Measurements from ENCODE around the gene EDDM13. TPM values are rescaled to one million over a fixed set of nuclear protein-coding genes. Genes with fewer than 3 reads are reported as not detected.
A peak's percentile ranks its signal among the peaks of the same experiment; 100 is the strongest.
"Not testable (repeated sequence)": the region's sequence is repeated elsewhere in the genome, so short reads cannot be mapped to it uniquely, and the experiment has no call there.

The EDDM13 gene
- total RNA-seq, 1 experiment from 2014 or later: not detected

- no peak for DNase-seq
- no peak overlapping the region for H3K4me3 ChIP-seq (ENCODE audit: insufficient read depth, low read depth, low read length)
Observed at GRCh38 chr19:56321989-56322440, 49.5 kb downstream of the EDDM13 start.

GRCh38 chr19:56324436-56324835, 51.9 kb downstream of the EDDM13 start:
- H3K27me3 ChIP-seq (ENCODE audit: control insufficient read depth, insufficient read depth, low read length): no peaks in the 10 kb centered on the region
- H3K4me3 ChIP-seq (ENCODE audit: insufficient read depth, low read depth, low read length): no peak overlapping the region
- no peaks in the 10 kb centered on the region for H3K36me3 ChIP-seq (replicated peaks; ENCODE audit: control insufficient read depth, insufficient read depth, low read length)
- no peak for DNase-seq

More at GRCh38 chr19:56321989-56322440, 49.5 kb downstream of the EDDM13 start:
- Histone ChIP-seq H3K27me3 (ENCODE audit: control insufficient read depth, insufficient read depth, low read length) (no peaks in the 10 kb centered on the region), H3K36me3 (replicated peaks; ENCODE audit: control insufficient read depth, insufficient read depth, low read length) (no peaks in the 10 kb centered on the region)

- no peak overlapping the region for H3K4me3 ChIP-seq (ENCODE audit: insufficient read depth, low read depth, low read length)
- H3K27me3 ChIP-seq (ENCODE audit: control insufficient read depth, insufficient read depth, low read length): no peaks in the 10 kb centered on the region
- H3K36me3 ChIP-seq (replicated peaks; ENCODE audit: control insufficient read depth, insufficient read depth, low read length): no peaks in the 10 kb centered on the region
- DNase-seq: no peak
Observed at GRCh38 chr19:56332695-56333094, 60.1 kb downstream of the EDDM13 start.

GRCh38 chr19:56333506-56333905, 61.0 kb downstream of the EDDM13 start:
- Histone ChIP-seq H3K4me3 (ENCODE audit: insufficient read depth, low read depth, low read length) (no peak overlapping the region), H3K36me3 (replicated peaks; ENCODE audit: control insufficient read depth, insufficient read depth, low read length) (no peaks in the 10 kb centered on the region), H3K27me3 (ENCODE audit: control insufficient read depth, insufficient read depth, low read length) (no peaks in the 10 kb centered on the region)
- peak; percentile 61 for DNase-seq

- H3K4me3 ChIP-seq (ENCODE audit: insufficient read depth, low read depth, low read length); DNase-seq; H3K36me3 ChIP-seq (replicated peaks; ENCODE audit: control insufficient read depth, insufficient read depth, low read length): not testable (repeated sequence)
Observed at GRCh38 chr19:56335371-56335770, 62.8 kb downstream of the EDDM13 start.

GRCh38 chr19:56337077-56337476, 64.5 kb downstream of the EDDM13 start:
- H3K27me3 ChIP-seq (ENCODE audit: control insufficient read depth, insufficient read depth, low read length); H3K36me3 ChIP-seq (replicated peaks; ENCODE audit: control insufficient read depth, insufficient read depth, low read length); H3K4me3 ChIP-seq (ENCODE audit: insufficient read depth, low read depth, low read length); DNase-seq: not testable (repeated sequence)

More at GRCh38 chr19:56335371-56335770, 62.8 kb downstream of the EDDM13 start:
- not testable (repeated sequence) for H3K27me3 ChIP-seq (ENCODE audit: control insufficient read depth, insufficient read depth, low read length)

GRCh38 chr19:56339031-56339430, 66.5 kb downstream of the EDDM13 start:
- H3K4me3 ChIP-seq (ENCODE audit: insufficient read depth, low read depth, low read length); DNase-seq; H3K36me3 ChIP-seq (replicated peaks; ENCODE audit: control insufficient read depth, insufficient read depth, low read length); H3K27me3 ChIP-seq (ENCODE audit: control insufficient read depth, insufficient read depth, low read length): not testable (repeated sequence)

GRCh38 chr19:56341948-56342347, 69.4 kb downstream of the EDDM13 start:
- Histone ChIP-seq H3K27me3 (ENCODE audit: control insufficient read depth, insufficient read depth, low read length) (no peaks in the 10 kb centered on the region), H3K36me3 (replicated peaks; ENCODE audit: control insufficient read depth, insufficient read depth, low read length) (no peaks in the 10 kb centered on the region), H3K4me3 (ENCODE audit: insufficient read depth, low read depth, low read length) (no peak overlapping the region)
- no peak for DNase-seq

- Histone ChIP-seq H3K36me3 (replicated peaks; ENCODE audit: control insufficient read depth, insufficient read depth, low read length) (no peaks in the 10 kb centered on the region), H3K27me3 (ENCODE audit: control insufficient read depth, insufficient read depth, low read length) (no peaks in the 10 kb centered on the region), H3K4me3 (ENCODE audit: insufficient read depth, low read depth, low read length) (no peak overlapping the region)
- no peak for DNase-seq
Observed at GRCh38 chr19:56347163-56347778, 74.7 kb downstream of the EDDM13 start.

- DNase-seq: no peak
- no peaks in the 10 kb centered on the region for H3K36me3 ChIP-seq (replicated peaks; ENCODE audit: control insufficient read depth, insufficient read depth, low read length)
Observed at GRCh38 chr19:56348289-56348877, 75.8 kb downstream of the EDDM13 start.

GRCh38 chr19:56350416-56351045, 78.0 kb downstream of the EDDM13 start:
- no peak overlapping the region for H3K4me3 ChIP-seq (ENCODE audit: insufficient read depth, low read depth, low read length)
- DNase-seq: peak; percentile 33
- no peaks in the 10 kb centered on the region for H3K27me3 ChIP-seq (ENCODE audit: control insufficient read depth, insufficient read depth, low read length)
- H3K36me3 ChIP-seq (replicated peaks; ENCODE audit: control insufficient read depth, insufficient read depth, low read length): no peaks in the 10 kb centered on the region

More at GRCh38 chr19:56348289-56348877, 75.8 kb downstream of the EDDM13 start:
- no peaks in the 10 kb centered on the region for H3K27me3 ChIP-seq (ENCODE audit: control insufficient read depth, insufficient read depth, low read length)
- H3K4me3 ChIP-seq (ENCODE audit: insufficient read depth, low read depth, low read length): no peak overlapping the region

GRCh38 chr19:56351208-56351607, 78.7 kb downstream of the EDDM13 start:
- DNase-seq: no peak
- Histone ChIP-seq H3K27me3 (ENCODE audit: control insufficient read depth, insufficient read depth, low read length) (no peaks in the 10 kb centered on the region), H3K4me3 (ENCODE audit: insufficient read depth, low read depth, low read length) (no peak overlapping the region), H3K36me3 (replicated peaks; ENCODE audit: control insufficient read depth, insufficient read depth, low read length) (no peaks in the 10 kb centered on the region)

- no peaks in the 10 kb centered on the region for H3K36me3 ChIP-seq (replicated peaks; ENCODE audit: control insufficient read depth, insufficient read depth, low read length)
- no peaks in the 10 kb centered on the region for H3K27me3 ChIP-seq (ENCODE audit: control insufficient read depth, insufficient read depth, low read length)
- H3K4me3 ChIP-seq (ENCODE audit: insufficient read depth, low read depth, low read length): no peak overlapping the region
- no peak for DNase-seq
Observed at GRCh38 chr19:56355517-56355916, 83.0 kb downstream of the EDDM13 start.

- no peaks in the 10 kb centered on the region for H3K27me3 ChIP-seq (ENCODE audit: control insufficient read depth, insufficient read depth, low read length)
- H3K36me3 ChIP-seq (replicated peaks; ENCODE audit: control insufficient read depth, insufficient read depth, low read length): no peaks in the 10 kb centered on the region
- DNase-seq: no peak
- no peak overlapping the region for H3K4me3 ChIP-seq (ENCODE audit: insufficient read depth, low read depth, low read length)
Observed at GRCh38 chr19:56356944-56357343, 84.4 kb downstream of the EDDM13 start.

Measured in H7 (cell line).